Daoy (cell line): Measurements from ENCODE around the gene CDC14B. TPM values are rescaled to one million over a fixed set of nuclear protein-coding genes. Genes with fewer than 3 reads are reported as not detected.

Experiments
- total RNA-seq: library from RNA; depleted of rRNA; stranded (reverse); fragments of >200 nt; shearing (Covaris generic); gene quantifications from 2 replicates; pipeline ENCODE4 v1.2.3, GENCODE V29; 2014; rRNA removed

CDC14B gene
- total RNA-seq, 1 experiment from 2014 or later: 15.3 TPM

Other genes with a start within 250 kb of the CDC14B start
- 17.2 and 18.6 TPM in 2 replicates for gene SLC35D2, start 236.1 kb downstream of the CDC14B start, total RNA-seq
- 23.8 and 28.8 TPM in 2 replicates for gene ZNF367, start 201.5 kb downstream of the CDC14B start, total RNA-seq
- 13.5 and 15.7 TPM in 2 replicates for gene HABP4, start 169.7 kb downstream of the CDC14B start, total RNA-seq
- 19.1 and 45.5 TPM in 2 replicates for gene PRXL2C, start 35.5 kb upstream of the CDC14B start, total RNA-seq
- 9.9 and 14.8 TPM in 2 replicates for gene ZNF510, start 158.2 kb upstream of the CDC14B start, total RNA-seq
- 1.9 and 2.1 TPM in 2 replicates for gene ZNF782, start 234.7 kb upstream of the CDC14B start, total RNA-seq